K562 (cell line): ENCODE measurements around the gene MARVELD1. TPM values are rescaled to one million over a fixed set of nuclear protein-coding genes. Genes with fewer than 3 reads are reported as not detected.

Source experiments
- ATAC-seq: fragments of 200-7000 bp; cut with Tn5 transposase; 3 replicates; pipeline ENCODE4 v1.9.1; 2020; ENCODE audit warnings: moderate library complexity
- BruUV-seq: library from RNA; stranded (reverse); fragments of 400-500 nt; replicated peaks from 2 replicates; lab custom pipeline; 2021; lab: Mats Ljungman, UMichigan
- CTCF ChIA-PET: fragments of 300-600 bp; formaldehyde crosslinking; extraction: SDS; loops from one replicate; lab custom pipeline; 2021; ENCODE audit warnings: low intra/inter-chr PET ratio; lab: Yijun Ruan, JAX
- POLR2A ChIA-PET: fragments of 300-600, 350-650 bp; sonication (Branson Sonifier 250); formaldehyde crosslinking; extraction: SDS; loops from one replicate; lab custom pipeline; 2021; ENCODE audit warnings: antibody characterized with exemption, inconsistent platforms; lab: Yijun Ruan, JAX
- DNase-seq, 4 experiments: peaks; one replicate each; pipeline versions ENCODE4 v3.0.0 to v3.0.0-alpha.2; 2011 to 2018; ENCODE audit warnings: low spot score in 3 of 4, mixed read lengths in 3 of 4; ENCODE audit errors: extremely low read depth in 1 of 4
- FAIRE-seq: peaks from 2 replicates; lab custom pipeline; 2011; peaks lifted over from hg19 to GRCh38; lab: Jason Lieb, UNC
- H2AFZ ChIP-seq: 2 replicates; pipeline ENCODE4 v1.6.0; 2011; ENCODE audit warnings: low read depth, low read length, control low read depth, inconsistent platforms
- H3K27ac ChIP-seq: fragments of 200-600 bp; 3 replicates; pipeline ENCODE4 v1.8.0; 2011; ENCODE audit warnings: low read depth, mild to moderate bottlenecking, control low read depth, inconsistent platforms, low read length, moderate library complexity, mixed read lengths; ENCODE audit errors: extremely low read depth
- H3K27me3 ChIP-seq, 2 experiments: fragments of 300-600 bp in 1 of 2; 2 replicates in 1 of 2; 3 replicates in 1 of 2; pipeline versions ENCODE4 v1.6.0 to v1.8.0; 2011; ENCODE audit warnings: inconsistent platforms in 2 of 2, low read length in 2 of 2, mild to moderate bottlenecking in 1 of 2, mixed read lengths in 1 of 2, moderate library complexity in 1 of 2; ENCODE audit not compliant: control insufficient read depth in 2 of 2, insufficient read depth in 2 of 2
- H3K36me3 ChIP-seq: fragments of 300-600 bp; 3 replicates; pipeline ENCODE4 v1.8.0; 2011; ENCODE audit warnings: mild to moderate bottlenecking, low read length, inconsistent platforms; ENCODE audit not compliant: control insufficient read depth, insufficient read depth
- H3K4me1 ChIP-seq, 2 experiments: fragments of 200-600 bp in 1 of 2; replicated peaks in 1 of 2; 2 replicates in 1 of 2; 3 replicates in 1 of 2; pipeline versions ENCODE4 v1.5.1 to v1.8.0; 2011; ENCODE audit warnings: inconsistent platforms in 2 of 2, low read length in 2 of 2, mild to moderate bottlenecking in 1 of 2, mixed read lengths in 1 of 2, moderate library complexity in 1 of 2; ENCODE audit not compliant: control insufficient read depth in 2 of 2, insufficient read depth in 2 of 2
- H3K4me2 ChIP-seq: 2 replicates; pipeline ENCODE4 v1.6.1; 2011; ENCODE audit warnings: low read length, control low read depth, inconsistent platforms, mixed read lengths; ENCODE audit not compliant: insufficient read depth
- H3K4me3 ChIP-seq: fragments of 200-600 bp; sonication (generic), shearing (Covaris generic); 2 replicates; pipeline ENCODE4 v1.5.1; 2016; ENCODE audit warnings: control low read depth, inconsistent platforms
- H3K79me2 ChIP-seq: fragments of 200-600 bp; 3 replicates; pipeline ENCODE4 v1.8.0; 2011; ENCODE audit warnings: low read length, inconsistent platforms; ENCODE audit not compliant: control insufficient read depth, insufficient read depth
- H3K9ac ChIP-seq, 2 experiments: 2 replicates each; pipeline versions ENCODE4 v1.6.0 to v1.6.1; 2011; ENCODE audit warnings: low read depth in 2 of 2, low read length in 2 of 2, control low read depth in 1 of 2, inconsistent platforms in 1 of 2, mild to moderate bottlenecking in 1 of 2, mixed read lengths in 1 of 2; ENCODE audit not compliant: insufficient read depth in 1 of 2
- H3K9me1 ChIP-seq: one replicate; pipeline ENCODE4 v1.6.0; 2011; ENCODE audit warnings: inconsistent platforms, mild to moderate bottlenecking, low read length, moderate library complexity; ENCODE audit not compliant: control insufficient read depth, insufficient read depth
- H3K9me3 ChIP-seq: replicated peaks from 2 replicates; pipeline ENCODE4 v1.5.1; 2011; ENCODE audit warnings: low read depth, low read length, inconsistent platforms; ENCODE audit not compliant: control insufficient read depth, insufficient read depth
- H4K20me1 ChIP-seq: replicated peaks from 2 replicates; pipeline ENCODE4 v1.6.1; 2011; ENCODE audit warnings: low read length, inconsistent platforms, mixed read lengths; ENCODE audit not compliant: control insufficient read depth, insufficient read depth
- CBFA2T2 ChIP-seq: fragments of 450-650 bp; conservative IDR thresholded peaks from 2 replicates; pipeline ENCODE4 v1.6.1; 2017; ENCODE audit warnings: mild to moderate bottlenecking
- CBFA2T3 ChIP-seq: fragments of 450-650 bp; IDR thresholded peaks from 2 replicates; pipeline ENCODE4 v1.6.1; 2017
- DPF2 ChIP-seq: fragments of 450-650 bp; IDR thresholded peaks from 2 replicates; pipeline ENCODE4 v1.6.1; 2016
- EGR1 ChIP-seq: fragments of 450-650 bp; conservative IDR thresholded peaks from 2 replicates; pipeline ENCODE4 v1.6.1; 2017; ENCODE audit warnings: mild to moderate bottlenecking
- GABPA ChIP-seq: fragments of 200-800 bp; sonication (Bioruptor generic); conservative IDR thresholded peaks from 2 replicates; pipeline ENCODE4 v1.6.1; 2016; ENCODE audit warnings: low read depth, missing genetic modification characterization, missing compliant biosample characterization
- GABPB2 ChIP-seq: fragments of 250-450 bp; sonication (Bioruptor Pico); conservative IDR thresholded peaks from 2 replicates; pipeline ENCODE4 v1.5.1; 2021; ENCODE audit warnings: mild to moderate bottlenecking
- JUN ChIP-seq, 2 experiments: sonication (generic) in 1 of 2; formaldehyde crosslinking in 1 of 2; IDR thresholded peaks; 2 replicates each; pipeline versions ENCODE4 v1.6.1 to v1.8.0; 2012 to 2022; ENCODE audit warnings: borderline replicate concordance in 2 of 2, mild to moderate bottlenecking in 2 of 2, improper control_type of control experiment in 1 of 2, low read depth in 1 of 2, low read length in 1 of 2, missing genetic modification reagents in 1 of 2
- JUND ChIP-seq, 2 experiments: IDR thresholded peaks; 2 replicates in 1 of 2; 3 replicates in 1 of 2; pipeline ENCODE4 v1.6.1; 2011; ENCODE audit warnings: borderline replicate concordance in 2 of 2, low read depth in 2 of 2, low read length in 2 of 2, improper control_type of control experiment in 1 of 2, missing biosample characterization in 1 of 2, missing genetic modification characterization in 1 of 2, missing genetic modification reagents in 1 of 2
- MTA2 ChIP-seq: fragments of 450-650 bp; IDR thresholded peaks from 2 replicates; pipeline ENCODE4 v1.6.1; 2016; ENCODE audit warnings: low read depth
- SAFB2 ChIP-seq: fragments of 200-400 bp; formaldehyde crosslinking; IDR thresholded peaks from 2 replicates; pipeline ENCODE4 v1.6.1; 2018; ENCODE audit warnings: borderline replicate concordance, low read length, low read depth, moderate library complexity; ENCODE audit not compliant: severe bottlenecking
- SMAD3 ChIP-seq: fragments of 450-650 bp; formaldehyde crosslinking; conservative IDR thresholded peaks from 2 replicates; pipeline ENCODE4 v1.4.0; 2020; ENCODE audit warnings: mild to moderate bottlenecking
- STAT5A ChIP-seq: IDR thresholded peaks from 2 replicates; pipeline ENCODE4 v1.6.1; 2012; ENCODE audit warnings: low read length, inconsistent platforms, borderline replicate concordance
- TBL1XR1 ChIP-seq, 2 experiments: IDR thresholded peaks; 2 replicates each; pipeline ENCODE4 v1.6.1; 2012; ENCODE audit warnings: improper control_type of control experiment in 2 of 2, low read length in 2 of 2, mild to moderate bottlenecking in 1 of 2
- TCF3 ChIP-seq: sonication (generic); formaldehyde crosslinking; IDR thresholded peaks from 2 replicates; pipeline ENCODE4 v1.4.0; 2020; ENCODE audit warnings: mild to moderate bottlenecking, missing genetic modification reagents
- TEAD4 ChIP-seq, 2 experiments: sonication (generic) in 1 of 2; formaldehyde crosslinking in 1 of 2; IDR thresholded peaks; 2 replicates each; pipeline versions ENCODE4 v1.6.1 to v1.8.0; 2012 to 2022; ENCODE audit warnings: borderline replicate concordance in 1 of 2, inconsistent platforms in 1 of 2, low read length in 1 of 2, mild to moderate bottlenecking in 1 of 2, missing genetic modification reagents in 1 of 2
- ZEB2 ChIP-seq: fragments of 450-650 bp; IDR thresholded peaks from 2 replicates; pipeline ENCODE4 v1.6.1; 2016
- ZNF3 ChIP-seq: fragments of 250-450 bp; sonication (Bioruptor Pico); IDR thresholded peaks from 2 replicates; pipeline ENCODE4 v1.5.0; 2021; ENCODE audit warnings: mild to moderate bottlenecking, moderate library complexity
- ZNF354B ChIP-seq: fragments of 250-450 bp; sonication (Bioruptor Pico); IDR thresholded peaks from 2 replicates; pipeline ENCODE4 v1.4.0; 2020
- ZNF584 ChIP-seq: fragments of 200-800 bp; sonication (Bioruptor generic); IDR thresholded peaks from 2 replicates; pipeline ENCODE4 v1.6.1; 2016; ENCODE audit warnings: low read depth, mild to moderate bottlenecking, missing genetic modification characterization, missing compliant biosample characterization
- ZNF707 ChIP-seq: fragments of 250-450 bp; sonication (Bioruptor Pico); conservative IDR thresholded peaks from 2 replicates; pipeline ENCODE4 v1.8.0; 2022; ENCODE audit warnings: inconsistent platforms, mild to moderate bottlenecking, moderate library complexity
- WGBS: fragments of 100-300 bp; shearing (Covaris generic); methylation state at CpG from one replicate; pipeline ENCODE4 v1.1.6; 2016; ENCODE audit warnings: low coverage, mixed read lengths; ENCODE audit not compliant: insufficient coverage; ENCODE audit errors: missing lambda C conversion rate; 5-methylcytosine and 5-hydroxymethylcytosine counted together
- in situ Hi-C: fragments of 300-500 bp; cut with MboI; formaldehyde crosslinking; loops from 4 replicates; pipeline ENCODE4 v1.15.0; 2018; ENCODE audit warnings: inconsistent platforms, mixed read lengths
- intact Hi-C: fragments of 100-400 bp; cut with micrococcal nuclease; formaldehyde crosslinking; loops from 2 replicates; pipeline ENCODE4 v1.14.2; 2022
- polyA plus RNA-seq, 8 experiments: library from polyadenylated mRNA; depleted of rRNA in 4 of 8; stranded (reverse) in 5 of 8; unstranded in 3 of 8; fragments of >200 nt; fragmentation: Nextera tagmentation in 2 of 8; fragmentation: Illumina TruSeq in 1 of 8; extraction: Ambion mirVana in 2 of 8; extraction: Trizol in 1 of 8; gene quantifications; 2 replicates each; pipeline versions ENCODE4 v1.2.1 to v1.2.3, GENCODE V29; 2011 to 2014; ENCODE audit warnings: inconsistent platforms in 1 of 8, missing spikeins in 1 of 8
- total RNA-seq, 7 experiments: library from RNA; depleted of rRNA in 6 of 7; stranded (reverse); fragments of >200 nt in 6 of 7; fragmentation: Illumina TruSeq in 2 of 7; extraction: Trizol in 2 of 7; gene quantifications; 2 replicates each; pipeline versions ENCODE4 v1.2.1 to v1.2.3, GENCODE V29; 2011 to 2021; ENCODE audit warnings: low replicate concordance in 1 of 7

The MARVELD1 gene
- total and polyA plus RNA-seq, 9 of the 15 experiments (the other 6 are each of a cell fraction or from before 2014, with no cell fraction given): 2.7 to 12.5 (median 5.3) TPM

GRCh38 chr10:97743169-97743943 lies 29.8 kb downstream of the MARVELD1 start (continued):
- TF ChIP-seq CBFA2T2: peak; percentile 56
- no peak for TF ChIP-seq SMAD3 (CRISPR knock-in tag)
- TF ChIP-seq TBL1XR1 (IDR thresholded peaks at IDR 0.05; ENCODE audit: low read length in 2 of 2): no peak
- TF ChIP-seq DPF2: peak; percentile 44; the same call in 1 of the 2 replicates
- no peak for TF ChIP-seq GABPA
- TF ChIP-seq JUND (IDR thresholded peaks at IDR 0.05; ENCODE audit: borderline replicate concordance, low read depth, low read length): no peak
- TF ChIP-seq JUND (tag; IDR thresholded peaks at IDR 0.05; ENCODE audit: borderline replicate concordance, low read depth, low read length): peak; percentile 23; the same call in 1 of the 3 replicates
- TF ChIP-seq JUN (IDR thresholded peaks at IDR 0.05; ENCODE audit: borderline replicate concordance, low read depth, low read length): no peak
- TF ChIP-seq JUN (CRISPR knock-in tag; IDR thresholded peaks at IDR 0.05; ENCODE audit: borderline replicate concordance): no peak
- TF ChIP-seq ZNF584: no peak

- Histone ChIP-seq H3K27me3 (no peaks in the 10 kb centered on the region), H3K36me3 (peaks cover 77% of the 10 kb centered on the region), H4K20me1 (no peaks in the 10 kb centered on the region; the same call in 1 of the 2 replicates), H3K9me1 (no peaks in the 10 kb centered on the region), H3K9ac (peak overlapping the region in 1 of 2 experiments; percentile 31; a peak in 1 of 4 replicates), H3K9me3 (no peaks in the 10 kb centered on the region), H2AFZ (no peak overlapping the region), H3K27ac (peak overlapping the region; percentile 72; the same call in 1 of the 3 replicates), H3K4me2 (peak overlapping the region; percentile 62), H3K79me2 (peaks cover 42% of the 10 kb centered on the region), H3K4me3 (no peak overlapping the region), H3K4me1 (peaks cover 16 to 30% of the 10 kb centered on the region in 2 experiments)
- CTCF ChIA-PET: no interaction called here
- DNase-seq: peak; percentile 58 to 78 (median 66)
- no TSS peak for BruUV-seq
- peak; percentile 84 for ATAC-seq
- in situ Hi-C loops (no loop called here), intact Hi-C loops (no loop called here)
- FAIRE-seq: peak; percentile 88
- POLR2A ChIA-PET: interaction anchor here (0.7 to 2.5 kb wide), 7 partner anchors 8 to 104 kb away, joined by 3 to 8 read pairs (median 3); no protein-coding TSS in a partner anchor
- WGBS: 78% methylated on average over 6 of the region's 15 CpGs
- TF ChIP-seq JUND (IDR thresholded peaks at IDR 0.05; ENCODE audit: borderline replicate concordance, low read depth, low read length) (no peak), JUND (tag; IDR thresholded peaks at IDR 0.05; ENCODE audit: borderline replicate concordance, low read depth, low read length) (peak; percentile 13; the same call in 1 of the 3 replicates), STAT5A (peak; percentile 7; the same call in 1 of the 2 replicates), TCF3 (CRISPR knock-in tag) (peak; percentile 83), CBFA2T3 (peak; percentile 81), ZNF354B (CRISPR knock-in tag) (no peak), TEAD4 (IDR thresholded peaks at IDR 0.05; ENCODE audit: low read length) (peak; percentile 71), TEAD4 (CRISPR knock-in tag; IDR thresholded peaks at IDR 0.05; ENCODE audit: borderline replicate concordance) (no peak), ZNF3 (CRISPR knock-in tag) (no peak), CBFA2T2 (peak; percentile 63), EGR1 (peak; percentile 62), GABPB2 (no peak), ZNF707 (no peak), SAFB2 (no peak), ZEB2 (peak; percentile 41; the same call in 1 of the 2 replicates), MTA2 (peak; percentile 45; the same call in 1 of the 2 replicates)
Measured at GRCh38 chr10:97744405-97745035, 31.0 kb downstream of the MARVELD1 start.
